CD4-positive, alpha-beta T cell (primary cell): ENCODE results near the gene STYXL1. TPM values are rescaled to one million over a fixed set of nuclear protein-coding genes. Genes with fewer than 3 reads are reported as not detected.
"Not testable (repeated sequence)": the region's sequence is repeated elsewhere in the genome, so short reads cannot be mapped to it uniquely, and the experiment has no call there.

Experiments
- ATAC-seq: fragments of 200-7000 bp; cut with Tn5 transposase; one replicate; pipeline ENCODE4 v1.10.0; 2022; ENCODE audit warnings: mild to moderate bottlenecking; ENCODE audit not compliant: poor library complexity
- CTCF ChIA-PET: fragments of 350-600 bp; sonication (Branson Sonifier 250); formaldehyde crosslinking; loops from one replicate; lab custom pipeline; 2021; ENCODE audit warnings: antibody characterized with exemption, inconsistent platforms; lab: Charles Lee
- POLR2A ChIA-PET: fragments of 350-600 bp; sonication (Branson Sonifier 250); formaldehyde crosslinking; loops from one replicate; lab custom pipeline; 2021; ENCODE audit warnings: antibody characterized with exemption, inconsistent platforms; lab: Charles Lee
- DNase-seq, 14 experiments: peaks; one replicate each; pipeline ENCODE4 v3.0.0-alpha.2; 2013 to 2020; ENCODE audit warnings: mixed read lengths in 2 of 14
- H3K27ac ChIP-seq, 2 donors: one replicate each; pipeline versions ENCODE4 v1.5.1 to v1.7.0; 2013; ENCODE audit warnings: low read length in 2 of 2, low read depth in 1 of 2, mild to moderate bottlenecking in 1 of 2
- H3K27me3 ChIP-seq, 2 experiments: 1 replicate in 1 of 2; 2 replicates in 1 of 2; pipeline versions ENCODE4 v1.6.1 to v1.7.0; 2013; ENCODE audit warnings: low read length in 2 of 2, control low read depth in 1 of 2, mild to moderate bottlenecking in 1 of 2, moderate library complexity in 1 of 2; ENCODE audit not compliant: insufficient read depth in 2 of 2, control insufficient read depth in 1 of 2
- H3K36me3 ChIP-seq: one replicate; pipeline ENCODE4 v1.6.1; 2013; ENCODE audit warnings: low read length, control low read depth; ENCODE audit not compliant: insufficient read depth
- H3K4me1 ChIP-seq: one replicate; pipeline ENCODE4 v1.6.1; 2013; ENCODE audit warnings: low read length, control low read depth; ENCODE audit not compliant: insufficient read depth
- H3K4me3 ChIP-seq: one replicate; pipeline ENCODE4 v1.5.1; 2013; ENCODE audit warnings: mild to moderate bottlenecking, low read length, moderate library complexity
- H3K9me3 ChIP-seq, 2 experiments: 1 replicate in 1 of 2; 2 replicates in 1 of 2; pipeline versions ENCODE4 v1.6.1 to v1.7.0; 2013; ENCODE audit warnings: low read length in 2 of 2, mild to moderate bottlenecking in 2 of 2, control low read depth in 1 of 2, moderate library complexity in 1 of 2; ENCODE audit not compliant: control insufficient read depth in 1 of 2, insufficient read depth in 1 of 2
- H3K27ac Mint-ChIP-seq: one replicate; pipeline ENCODE4 v1.8.0; 2020; ENCODE audit warnings: mixed read lengths
- H3K27me3 Mint-ChIP-seq: one replicate; pipeline ENCODE4 v1.8.0; 2021; ENCODE audit warnings: mixed read lengths
- H3K36me3 Mint-ChIP-seq: one replicate; pipeline ENCODE4 v1.8.0; 2021; ENCODE audit warnings: low read depth, mixed read lengths
- H3K4me1 Mint-ChIP-seq: one replicate; pipeline ENCODE4 v1.8.0; 2021; ENCODE audit warnings: low read depth, mixed read lengths
- H3K4me3 Mint-ChIP-seq: one replicate; pipeline ENCODE4 v1.8.0; 2020; ENCODE audit warnings: mild to moderate bottlenecking, mixed read lengths
- H3K9me3 Mint-ChIP-seq: one replicate; pipeline ENCODE4 v1.8.0; 2020; ENCODE audit warnings: mixed read lengths
- intact Hi-C, 2 experiments: fragments of 100-400 bp; cut with DNase I in 1 of 2; cut with micrococcal nuclease in 1 of 2; formaldehyde crosslinking; loops; one replicate each; pipeline versions ENCODE4 v1.15.1 to v1.9.0; 2023 to 2025; cut with DNase I, micrococcal nuclease
- total RNA-seq, 174 experiments: library from RNA in 2 of 174; stranded (reverse) in 2 of 174; gene quantifications; one replicate each; pipeline ENCODE4 v1.2.3 and lab custom pipeline; 2021 to 2026
- TF ChIP-seq, protein P1 (sequence below): fragments of 200-600 bp; IDR thresholded peaks from one replicate; pipeline ENCODE4 v1.8.0; 2022; ENCODE audit warnings: antibody characterized with exemption, mild to moderate bottlenecking

Gene STYXL1
- total RNA-seq, 2 experiments from 2014 or later: 8.4 to 8.5 TPM

DNA sequence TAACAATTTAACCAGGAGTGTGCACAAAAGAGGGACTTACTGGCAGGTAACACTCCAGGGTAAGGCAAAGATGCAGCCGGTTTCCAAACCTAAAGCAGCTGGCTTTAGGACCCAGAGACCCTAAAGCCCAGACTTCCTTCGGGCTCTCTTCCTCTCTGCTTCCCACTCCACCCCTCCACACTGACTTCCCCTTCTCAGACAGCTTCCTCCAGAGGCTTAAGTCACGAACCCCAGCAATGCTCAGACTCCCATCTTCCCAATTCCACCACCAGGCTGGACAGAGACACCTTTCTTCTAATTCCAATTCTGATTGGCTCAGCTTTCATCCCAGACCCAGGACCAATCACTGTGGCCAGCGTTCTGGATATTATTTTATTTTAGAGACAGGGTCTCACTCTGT lies 24.8 kb downstream of the STYXL1 start:
- H3K27ac Mint-ChIP-seq: no peak overlapping the region
- Histone ChIP-seq H3K4me1 (peaks cover 11% of the 10 kb centered on the region), H3K27me3 (no peaks in the 10 kb centered on the region), H3K36me3 (peaks cover 19% of the 10 kb centered on the region), H3K27ac (no peak overlapping the region), H3K9me3 (no peaks in the 10 kb centered on the region), H3K4me3 (no peak overlapping the region)
- intact Hi-C loops: loop anchor here in 1 of 2 experiments (10.0 kb wide), 1 partner anchor 498 kb away; no protein-coding TSS in a partner anchor
- TF ChIP-seq, protein P1, sequence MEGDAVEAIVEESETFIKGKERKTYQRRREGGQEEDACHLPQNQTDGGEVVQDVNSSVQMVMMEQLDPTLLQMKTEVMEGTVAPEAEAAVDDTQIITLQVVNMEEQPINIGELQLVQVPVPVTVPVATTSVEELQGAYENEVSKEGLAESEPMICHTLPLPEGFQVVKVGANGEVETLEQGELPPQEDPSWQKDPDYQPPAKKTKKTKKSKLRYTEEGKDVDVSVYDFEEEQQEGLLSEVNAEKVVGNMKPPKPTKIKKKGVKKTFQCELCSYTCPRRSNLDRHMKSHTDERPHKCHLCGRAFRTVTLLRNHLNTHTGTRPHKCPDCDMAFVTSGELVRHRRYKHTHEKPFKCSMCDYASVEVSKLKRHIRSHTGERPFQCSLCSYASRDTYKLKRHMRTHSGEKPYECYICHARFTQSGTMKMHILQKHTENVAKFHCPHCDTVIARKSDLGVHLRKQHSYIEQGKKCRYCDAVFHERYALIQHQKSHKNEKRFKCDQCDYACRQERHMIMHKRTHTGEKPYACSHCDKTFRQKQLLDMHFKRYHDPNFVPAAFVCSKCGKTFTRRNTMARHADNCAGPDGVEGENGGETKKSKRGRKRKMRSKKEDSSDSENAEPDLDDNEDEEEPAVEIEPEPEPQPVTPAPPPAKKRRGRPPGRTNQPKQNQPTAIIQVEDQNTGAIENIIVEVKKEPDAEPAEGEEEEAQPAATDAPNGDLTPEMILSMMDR: no peak
- H3K36me3 Mint-ChIP-seq: peaks cover 66% of the 10 kb centered on the region
- ChIA-PET POLR2A (no interaction called here), CTCF (no interaction called here)
- DNase-seq (peak in 1 of 14 experiments; percentile 28), ATAC-seq (no peak)
- H3K4me1 Mint-ChIP-seq: peaks cover 6% of the 10 kb centered on the region
- H3K27me3 Mint-ChIP-seq: no peaks in the 10 kb centered on the region
- H3K4me3 Mint-ChIP-seq: no peak overlapping the region
- H3K9me3 Mint-ChIP-seq: no peaks in the 10 kb centered on the region

DNA sequence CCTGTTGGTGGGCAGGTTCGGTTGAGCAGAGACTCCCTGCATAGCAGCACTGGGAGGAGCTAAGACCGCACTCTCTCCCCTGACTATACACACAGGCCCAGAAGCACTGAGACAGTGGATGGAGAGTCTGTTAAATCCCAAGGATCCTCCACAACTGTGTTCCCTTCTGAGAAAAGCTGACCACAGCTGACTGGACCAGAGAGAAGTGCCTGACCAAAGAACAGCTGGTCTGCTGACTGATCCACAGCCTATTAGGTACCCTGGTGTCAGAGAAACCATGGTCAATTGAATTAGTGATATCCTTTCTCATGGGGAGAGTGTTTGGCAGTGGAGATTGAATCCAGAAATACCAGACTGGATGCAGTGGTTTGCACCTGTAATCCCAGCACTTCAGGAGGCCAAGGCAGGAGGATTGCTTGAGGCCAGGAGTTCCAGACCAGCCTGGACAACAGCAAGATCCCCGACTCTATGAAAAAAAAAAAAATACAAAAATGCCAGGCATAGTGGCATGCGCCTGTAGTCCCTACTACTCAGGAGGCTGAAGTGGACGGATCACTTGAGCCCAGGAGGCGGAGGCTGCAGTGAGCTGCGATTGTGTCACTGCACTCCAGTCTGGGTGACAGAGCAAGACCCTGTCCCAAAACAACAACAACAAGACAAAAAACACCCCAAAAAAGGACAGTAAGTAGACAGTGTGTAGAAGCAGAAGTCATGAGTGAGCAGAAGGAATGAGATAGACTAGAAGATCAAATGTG lies 25.6 kb downstream of the STYXL1 start:
- H3K9me3 ChIP-seq: no peaks in the 10 kb centered on the region
- TF ChIP-seq, protein P1: no peak
- no peak overlapping the region for H3K27ac Mint-ChIP-seq
- H3K4me1 Mint-ChIP-seq: peaks cover 6% of the 10 kb centered on the region
- no peaks in the 10 kb centered on the region for H3K9me3 Mint-ChIP-seq
- H3K27ac ChIP-seq: no peak overlapping the region
- DNase-seq (no peak), ATAC-seq (no peak)
- peaks cover 68% of the 10 kb centered on the region for H3K36me3 Mint-ChIP-seq
- ChIA-PET POLR2A (no interaction called here), CTCF (no interaction called here)
- H3K27me3 ChIP-seq: no peaks in the 10 kb centered on the region
- peaks cover 11% of the 10 kb centered on the region for H3K4me1 ChIP-seq
- no peak overlapping the region for H3K4me3 Mint-ChIP-seq
- no peaks in the 10 kb centered on the region for H3K27me3 Mint-ChIP-seq
- peaks cover 19% of the 10 kb centered on the region for H3K36me3 ChIP-seq
- intact Hi-C loops: loop anchor here in 1 of 2 experiments (10.0 kb wide), 1 partner anchor 497 kb away; no protein-coding TSS in a partner anchor
- no peak overlapping the region for H3K4me3 ChIP-seq

DNA sequence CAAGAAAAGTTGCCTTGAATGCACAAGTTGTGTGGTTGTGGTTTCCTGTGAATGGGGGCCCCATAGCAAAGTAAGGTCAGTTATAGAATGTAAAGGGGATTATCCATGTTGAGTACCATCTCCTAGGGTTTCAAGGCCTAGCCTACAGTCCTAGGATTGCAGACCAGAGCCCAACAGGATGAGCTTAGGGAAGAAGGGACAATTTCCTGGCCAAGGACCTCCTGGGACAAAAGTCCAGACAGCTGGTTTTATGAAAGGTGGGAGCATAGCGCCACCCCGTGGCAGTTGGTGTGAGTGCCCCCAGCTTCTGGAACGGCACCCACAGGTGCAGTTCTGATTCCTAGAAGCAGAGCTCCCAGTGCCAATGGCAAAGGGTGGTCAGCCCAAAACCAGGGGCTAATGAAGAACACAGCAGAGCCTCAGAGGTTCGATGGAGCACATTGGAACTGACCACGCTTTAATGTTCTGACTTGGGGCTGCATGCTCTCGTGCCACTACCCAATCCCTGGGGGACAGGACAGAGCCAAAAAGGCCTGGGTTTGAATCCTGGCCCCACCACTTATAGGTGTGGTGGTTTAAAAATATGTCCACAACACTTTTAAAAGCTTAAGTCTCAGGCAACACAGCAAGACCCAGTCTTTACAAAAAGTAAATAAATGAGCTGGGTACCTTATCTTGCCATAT lies 27.6 kb downstream of the STYXL1 start:
- Mint-ChIP-seq H3K4me3 (no peak overlapping the region), H3K4me1 (peaks cover 6% of the 10 kb centered on the region), H3K9me3 (no peaks in the 10 kb centered on the region), H3K36me3 (peaks cover 65% of the 10 kb centered on the region), H3K27ac (no peak overlapping the region), H3K27me3 (no peaks in the 10 kb centered on the region)
- intact Hi-C loops: loop anchor here (1.0 to 10.0 kb wide), 2 partner anchors 154 to 495 kb away; no protein-coding TSS in a partner anchor
- POLR2A ChIA-PET: interaction anchor here (0.7 to 1.6 kb wide), 6 partner anchors 11 to 258 kb away, joined by 3 to 10 read pairs (median 3); partner anchors contain the start of gene POR
- TF ChIP-seq, protein P1: peak; percentile 88
- DNase-seq (peak; percentile 42 to 86 (median 66)), ATAC-seq (peak; percentile 64)
- Histone ChIP-seq H3K36me3 (peaks cover 17% of the 10 kb centered on the region), H3K9me3 (no peaks in the 10 kb centered on the region), H3K27me3 (no peaks in the 10 kb centered on the region), H3K4me3 (no peak overlapping the region), H3K27ac (no peak overlapping the region), H3K4me1 (peaks cover 11% of the 10 kb centered on the region)
- CTCF ChIA-PET: interaction anchor here (0.6 to 2.7 kb wide), 17 partner anchors 10 to 280 kb away, joined by 3 to 28 read pairs (median 3); partner anchors contain the start of genes POR and RHBDD2

DNA sequence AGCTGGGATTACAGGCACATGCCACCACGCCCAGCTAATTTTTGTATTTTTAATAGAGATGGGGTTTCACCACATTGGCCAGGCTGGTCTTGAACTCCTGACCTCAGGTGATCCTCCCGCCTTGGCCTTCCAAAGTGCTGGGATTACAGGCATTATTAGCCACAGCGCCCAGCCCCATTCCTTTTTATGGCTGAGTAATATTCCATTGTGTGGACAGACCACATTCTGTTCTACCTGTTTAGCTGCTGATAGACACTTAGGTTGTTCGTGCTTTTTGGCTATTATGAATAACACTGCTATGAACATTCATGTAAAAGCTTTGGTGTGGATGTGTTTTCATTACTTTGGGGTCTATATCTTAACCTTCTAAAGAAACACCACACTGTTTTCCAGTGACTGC lies 29.3 kb downstream of the STYXL1 start:
- H3K9me3 Mint-ChIP-seq, POLR2A ChIA-PET: not testable (repeated sequence)
- CTCF ChIA-PET: interaction anchor here (1.1 kb wide), 1 partner anchor 152 kb away, joined by 3 read pairs; no protein-coding TSS in a partner anchor

More for the DNA sequence above, 29.3 kb downstream of the STYXL1 start:
- intact Hi-C loops, DNase-seq, H3K4me3 Mint-ChIP-seq, H3K27me3 Mint-ChIP-seq, H3K27me3 ChIP-seq, H3K27ac Mint-ChIP-seq, H3K9me3 ChIP-seq, H3K4me3 ChIP-seq, H3K27ac ChIP-seq, ATAC-seq, H3K4me1 Mint-ChIP-seq: not testable (repeated sequence)
- H3K36me3 Mint-ChIP-seq: peaks cover 61% of the 10 kb centered on the region
- H3K4me1 ChIP-seq: peaks cover 11% of the 10 kb centered on the region
- H3K36me3 ChIP-seq: peaks cover 13% of the 10 kb centered on the region
